T-helper 1 cell treated with Interleukin-12 subunit alpha and Interleukin-12 subunit beta and Interleukin-4 antibody, amounts not matched to agents 30 μg/mL and 1 μg/mL, for 36 hours (primary cell): Measurements from ENCODE around the gene CETN2.
"Not testable (repeated sequence)": the region's sequence is repeated elsewhere in the genome, so short reads cannot be mapped to it uniquely, and the experiment has no call there.

Source experiments
- H3K27ac Mint-ChIP-seq: one replicate; pipeline ENCODE4 v1.8.0; 2021; ENCODE audit warnings: mild to moderate bottlenecking, mixed read lengths
- H3K27me3 Mint-ChIP-seq: one replicate; pipeline ENCODE4 v1.8.0; 2021; ENCODE audit warnings: low read depth, mixed read lengths
- H3K36me3 Mint-ChIP-seq: one replicate; pipeline ENCODE4 v1.8.0; 2021; ENCODE audit warnings: low read depth, mixed read lengths
- H3K4me1 Mint-ChIP-seq: one replicate; pipeline ENCODE4 v1.8.0; 2021; ENCODE audit warnings: low read depth, mixed read lengths
- H3K4me3 Mint-ChIP-seq: one replicate; pipeline ENCODE4 v1.8.0; 2021; ENCODE audit warnings: mild to moderate bottlenecking, moderate library complexity, mixed read lengths
- H3K9me3 Mint-ChIP-seq: one replicate; pipeline ENCODE4 v1.8.0; 2021; ENCODE audit warnings: mixed read lengths

Gene CETN2

DNA sequence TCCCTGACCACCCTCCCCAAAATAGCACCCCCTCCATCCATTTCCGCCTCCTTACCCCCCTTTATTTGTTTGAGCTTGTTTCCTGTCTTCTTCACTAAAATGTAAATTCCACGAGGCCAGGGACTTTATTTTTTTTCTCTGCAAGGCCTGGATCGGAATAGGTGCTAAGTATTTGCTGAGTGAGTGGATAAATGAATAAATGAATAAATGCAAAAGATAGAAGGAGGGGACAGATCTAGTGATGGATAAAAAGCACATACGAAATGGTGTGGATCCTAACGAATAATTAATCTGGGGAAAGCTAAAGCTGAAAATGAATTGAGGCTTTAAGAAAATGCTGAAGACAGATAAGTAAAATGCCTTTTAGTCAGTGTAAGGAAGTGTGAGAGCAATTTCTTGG, 12.2 kb downstream of the CETN2 start:
- Mint-ChIP-seq H3K4me1 (peaks cover 6% of the 10 kb centered on the region), H3K27ac (no peak overlapping the region), H3K36me3 (no peaks in the 10 kb centered on the region), H3K4me3 (no peak overlapping the region), H3K9me3 (no peaks in the 10 kb centered on the region), H3K27me3 (no peaks in the 10 kb centered on the region)

DNA sequence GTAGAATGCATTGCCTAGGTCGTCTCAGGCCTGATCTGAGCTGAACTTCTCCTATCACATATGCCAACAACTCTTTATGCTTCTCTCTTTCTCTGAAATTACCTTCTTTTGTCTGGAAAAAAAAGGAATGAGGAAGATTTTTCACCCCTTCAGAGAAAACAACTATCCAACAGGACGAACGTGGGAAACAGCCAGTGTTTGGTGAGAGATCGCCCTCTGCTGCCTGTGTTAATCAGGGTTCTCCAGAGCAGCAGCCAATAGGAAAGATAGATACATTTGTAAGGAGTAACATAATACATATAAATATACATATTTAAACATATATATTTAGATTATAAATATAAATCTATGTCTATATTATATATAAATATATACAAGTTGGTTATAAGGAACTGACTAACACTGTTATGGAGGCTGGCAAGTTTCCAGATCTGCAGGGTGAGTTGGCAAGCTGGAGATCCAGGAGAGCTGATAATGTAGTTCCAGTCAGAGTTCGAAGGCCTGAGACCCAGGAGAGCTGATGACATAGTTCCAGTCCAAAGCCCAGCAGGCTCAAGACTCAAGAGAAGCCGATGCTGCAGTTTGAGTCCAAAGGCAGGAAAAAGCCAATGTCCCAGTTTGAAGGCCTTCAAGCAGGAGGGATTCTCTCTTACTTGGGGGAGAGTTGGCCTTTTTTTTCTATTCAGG, 13.3 kb downstream of the CETN2 start:
- no peak overlapping the region for H3K27ac Mint-ChIP-seq
- no peaks in the 10 kb centered on the region for H3K9me3 Mint-ChIP-seq

DNA sequence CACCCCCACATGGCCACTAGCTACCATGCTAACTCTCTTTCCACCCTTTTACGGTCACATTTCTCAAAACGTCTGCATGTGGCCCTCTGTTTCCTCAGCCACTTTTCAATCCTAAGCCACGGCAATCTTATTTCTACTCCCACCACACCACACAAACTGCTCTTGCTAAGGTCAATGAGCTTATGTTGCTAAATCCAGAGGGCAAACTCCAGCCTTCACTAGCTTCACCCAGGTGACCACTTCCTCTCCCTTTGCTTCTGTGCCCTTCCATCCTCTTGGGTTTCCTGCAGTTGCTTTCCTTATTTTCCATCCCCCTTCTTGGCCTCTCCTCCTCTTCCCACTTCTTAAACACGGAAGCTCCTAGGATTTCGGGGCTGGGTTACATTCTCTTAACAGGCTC, 16.5 kb downstream of the CETN2 start:
- Mint-ChIP-seq H3K4me3 (no peak overlapping the region), H3K9me3 (no peaks in the 10 kb centered on the region), H3K4me1 (peaks cover 8% of the 10 kb centered on the region), H3K27me3 (no peaks in the 10 kb centered on the region), H3K27ac (no peak overlapping the region), H3K36me3 (no peaks in the 10 kb centered on the region)

More for the DNA sequence above, 13.3 kb downstream of the CETN2 start:
- H3K27me3 Mint-ChIP-seq: no peaks in the 10 kb centered on the region
- peaks cover 8% of the 10 kb centered on the region for H3K4me1 Mint-ChIP-seq
- H3K4me3 Mint-ChIP-seq: no peak overlapping the region
- H3K36me3 Mint-ChIP-seq: no peaks in the 10 kb centered on the region

DNA sequence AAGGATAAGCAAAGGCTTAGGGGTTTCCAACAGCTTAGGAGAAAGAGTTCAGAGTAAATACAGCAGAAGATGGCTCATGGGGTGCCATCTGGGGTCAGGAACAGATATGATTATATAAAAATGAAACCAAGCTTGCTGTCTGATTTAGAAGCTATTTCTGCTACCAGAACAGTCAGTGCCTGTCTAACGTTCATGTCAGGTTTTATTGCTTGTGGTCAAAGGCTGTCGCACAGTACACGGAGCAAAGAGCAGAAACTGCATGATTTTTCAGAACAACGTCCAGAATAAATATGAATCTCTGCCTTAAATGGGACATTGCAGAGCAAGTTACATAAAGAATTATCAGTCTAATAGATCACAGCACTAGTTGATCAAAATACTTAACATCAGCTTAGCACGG, 17.4 kb downstream of the CETN2 start:
- H3K4me3 Mint-ChIP-seq: no peak overlapping the region
- H3K4me1 Mint-ChIP-seq: peaks cover 8% of the 10 kb centered on the region
- no peaks in the 10 kb centered on the region for H3K27me3 Mint-ChIP-seq
- H3K27ac Mint-ChIP-seq: no peak overlapping the region
- H3K36me3 Mint-ChIP-seq: no peaks in the 10 kb centered on the region
- H3K9me3 Mint-ChIP-seq: no peaks in the 10 kb centered on the region

DNA sequence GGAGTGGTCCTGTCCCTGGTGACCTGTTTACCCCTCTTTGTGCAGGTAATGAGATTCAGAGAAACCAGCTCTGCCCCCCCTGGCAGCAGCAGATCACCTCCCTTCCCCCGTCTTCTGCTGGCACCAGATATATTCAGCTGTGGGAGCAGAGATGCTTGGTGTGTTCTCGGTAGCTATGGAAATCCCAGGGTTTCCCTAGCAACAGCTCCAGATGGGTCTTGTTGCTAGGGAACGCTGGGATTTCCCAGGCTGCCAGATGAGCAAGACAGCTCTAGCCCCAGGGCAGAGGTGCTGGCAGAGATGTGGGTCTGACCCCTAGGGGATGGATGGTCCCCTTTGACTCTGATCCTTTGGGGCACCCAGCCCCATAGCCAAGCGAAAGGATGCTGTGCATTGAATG, 20.2 kb downstream of the CETN2 start:
- no peaks in the 10 kb centered on the region for H3K9me3 Mint-ChIP-seq
- no peaks in the 10 kb centered on the region for H3K36me3 Mint-ChIP-seq
- H3K4me3 Mint-ChIP-seq: no peak overlapping the region
- no peaks in the 10 kb centered on the region for H3K27me3 Mint-ChIP-seq
- peaks cover 8% of the 10 kb centered on the region for H3K4me1 Mint-ChIP-seq
- no peak overlapping the region for H3K27ac Mint-ChIP-seq

DNA sequence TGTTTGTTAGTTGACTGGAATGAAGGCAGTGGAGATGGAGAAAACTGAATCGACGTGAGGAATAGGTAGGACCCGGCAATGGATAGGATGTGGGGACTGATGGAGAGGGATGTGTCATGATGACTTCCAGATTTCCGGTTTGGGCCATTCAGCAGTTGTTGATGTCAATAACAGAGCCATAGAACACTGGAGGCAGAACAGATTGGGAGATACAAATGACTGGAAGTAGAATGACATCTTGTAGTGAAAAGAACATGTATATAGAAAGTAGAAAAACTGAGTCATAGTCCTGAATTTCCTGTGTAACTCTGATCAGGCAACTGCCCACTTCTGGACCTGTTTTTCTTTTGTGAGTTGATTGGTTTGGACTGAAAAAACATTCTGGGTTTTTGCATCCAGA, 24.5 kb downstream of the CETN2 start:
- no peak overlapping the region for H3K27ac Mint-ChIP-seq
- no peaks in the 10 kb centered on the region for H3K36me3 Mint-ChIP-seq
- H3K4me3 Mint-ChIP-seq: no peak overlapping the region
- no peaks in the 10 kb centered on the region for H3K4me1 Mint-ChIP-seq
- peaks cover 12% of the 10 kb centered on the region for H3K27me3 Mint-ChIP-seq
- H3K9me3 Mint-ChIP-seq: no peaks in the 10 kb centered on the region

DNA sequence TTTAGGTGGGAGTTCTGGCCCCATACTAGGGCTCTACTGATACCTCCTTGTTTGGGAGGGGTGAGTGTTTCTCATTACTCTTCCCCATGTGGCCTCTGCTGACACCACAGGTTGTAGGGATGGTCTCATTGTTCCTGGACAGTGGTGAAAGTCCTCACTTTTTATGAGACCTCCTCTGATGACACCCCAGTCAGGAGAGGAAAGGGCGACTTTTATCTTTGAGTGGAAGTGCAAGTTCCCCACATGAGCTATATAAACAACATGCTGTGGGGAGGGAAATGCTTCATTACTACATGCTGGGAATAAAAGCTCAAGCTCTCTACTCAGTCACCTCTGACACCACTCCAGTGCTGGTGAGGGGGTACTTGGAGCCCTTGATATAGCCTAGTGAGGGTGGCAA, 31.6 kb downstream of the CETN2 start:
- Mint-ChIP-seq H3K27ac (no peak overlapping the region), H3K27me3 (peaks cover 19% of the 10 kb centered on the region), H3K4me3 (no peak overlapping the region), H3K36me3 (no peaks in the 10 kb centered on the region), H3K9me3 (no peaks in the 10 kb centered on the region), H3K4me1 (no peaks in the 10 kb centered on the region)

DNA sequence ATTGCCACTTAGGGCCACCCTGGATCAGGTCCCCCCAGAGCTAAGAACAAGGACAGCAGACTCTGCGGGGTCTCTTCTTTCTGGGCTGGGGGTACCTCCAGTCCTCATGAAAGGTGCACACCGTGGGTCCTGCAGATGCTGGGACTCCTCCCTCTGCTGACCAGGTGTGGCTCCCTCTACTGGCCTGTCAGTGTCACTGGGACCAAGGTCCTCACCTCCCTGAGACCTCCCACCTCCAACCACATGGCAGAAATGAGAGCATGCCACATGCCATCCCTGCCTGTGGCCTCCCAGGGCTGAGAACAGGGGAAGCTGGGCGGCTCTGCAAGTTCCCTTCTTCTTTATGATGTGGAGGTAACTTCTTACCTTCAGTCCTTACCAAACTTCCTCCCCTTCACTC, 43.5 kb downstream of the CETN2 start:
- H3K27ac Mint-ChIP-seq, H3K36me3 Mint-ChIP-seq, H3K27me3 Mint-ChIP-seq, H3K4me3 Mint-ChIP-seq, H3K9me3 Mint-ChIP-seq, H3K4me1 Mint-ChIP-seq: not testable (repeated sequence)
